RWPE2 (cell line): ENCODE data around the gene PRR15.

Experiments used
- ATAC-seq: fragments of 200-7000 bp; cut with Tn5 transposase; 3 replicates; pipeline ENCODE4 v1.9.1; 2021; ENCODE audit warnings: low read depth
- DNase-seq: peaks from one replicate; pipeline ENCODE4 v3.0.0-alpha.2; 2020; ENCODE audit warnings: low spot score
- H3K27ac ChIP-seq: fragments of 450-650 bp; 2 replicates; pipeline ENCODE4 v1.5.1; 2017; ENCODE audit warnings: mild to moderate bottlenecking; ENCODE audit not compliant: poor library complexity, severe bottlenecking
- H3K27me3 ChIP-seq: fragments of 250-450 bp; sonication (Bioruptor Pico); 2 replicates; pipeline ENCODE4 v1.5.1; 2021; ENCODE audit warnings: mild to moderate bottlenecking, moderate library complexity; ENCODE audit not compliant: insufficient read depth, poor library complexity, severe bottlenecking
- H3K36me3 ChIP-seq: fragments of 250-450 bp; sonication (Bioruptor Pico); 2 replicates; pipeline ENCODE4 v1.5.1; 2020; ENCODE audit warnings: low read depth, mild to moderate bottlenecking, moderate library complexity
- H3K4me1 ChIP-seq: fragments of 250-450 bp; sonication (Bioruptor Pico); 2 replicates; pipeline ENCODE4 v1.5.1; 2021; ENCODE audit warnings: mild to moderate bottlenecking, moderate library complexity; ENCODE audit not compliant: insufficient read depth, poor library complexity, severe bottlenecking
- H3K4me3 ChIP-seq: fragments of 250-450 bp; sonication (Bioruptor Pico); 2 replicates; pipeline ENCODE4 v1.5.1; 2021; ENCODE audit warnings: mild to moderate bottlenecking, moderate library complexity; ENCODE audit not compliant: severe bottlenecking
- H3K9me3 ChIP-seq: fragments of 250-450 bp; sonication (Bioruptor Pico); 2 replicates; pipeline ENCODE4 v1.5.1; 2021; ENCODE audit warnings: mild to moderate bottlenecking, moderate library complexity; ENCODE audit not compliant: severe bottlenecking
- CTCF ChIP-seq: fragments of 450-650 bp; IDR thresholded peaks from one replicate; pipeline ENCODE4 v1.5.1; 2017; ENCODE audit warnings: mild to moderate bottlenecking, moderate library complexity; ENCODE audit not compliant: poor library complexity, severe bottlenecking

The PRR15 gene

GRCh38 chr7:29563590-29564495 is at the start of gene PRR15:
Gene PRR15 (plus strand): TSS chr7:29563835. CDS start chr7:29566330, 2,495 bp downstream.
- Histone ChIP-seq H3K27ac (peak within 1 kb of the TSS; percentile 77), H3K27me3 (no peaks in the 10 kb centered on the region), H3K4me3 (peak within 1 kb of the TSS; percentile 51), H3K4me1 (no peaks in the 10 kb centered on the region), H3K36me3 (no peaks in the 10 kb centered on the region), H3K9me3 (no peaks in the 10 kb centered on the region)
- TF ChIP-seq CTCF = no peak
- peak; percentile 79 for DNase-seq
- ATAC-seq = peak; percentile 87

GRCh38 chr7:29516491-29516890 is 47.1 kb upstream of the PRR15 start:
- no peak overlapping the region for H3K4me3 ChIP-seq
- no peaks in the 10 kb centered on the region for H3K9me3 ChIP-seq
- no peak overlapping the region for H3K27ac ChIP-seq
- H3K36me3 ChIP-seq = no peaks in the 10 kb centered on the region
- no peaks in the 10 kb centered on the region for H3K27me3 ChIP-seq
- no peak for TF ChIP-seq CTCF
- no peak for DNase-seq
- no peaks in the 10 kb centered on the region for H3K4me1 ChIP-seq
- no peak for ATAC-seq

- H3K36me3 ChIP-seq = no peaks in the 10 kb centered on the region
- no peaks in the 10 kb centered on the region for H3K27me3 ChIP-seq
- H3K4me1 ChIP-seq = no peaks in the 10 kb centered on the region
- H3K4me3 ChIP-seq = no peak overlapping the region
- ATAC-seq = no peak
- H3K9me3 ChIP-seq = no peaks in the 10 kb centered on the region
- DNase-seq = no peak
- TF ChIP-seq CTCF = no peak
- no peak overlapping the region for H3K27ac ChIP-seq
Measured at GRCh38 chr7:29518616-29519015, 45.0 kb upstream of the PRR15 start.

GRCh38 chr7:29523728-29524127 is 39.9 kb upstream of the PRR15 start:
- ATAC-seq (no peak), DNase-seq (no peak)
- TF ChIP-seq CTCF = no peak
- H3K4me3 ChIP-seq = no peak overlapping the region
- H3K4me1 ChIP-seq = no peaks in the 10 kb centered on the region
- H3K27ac ChIP-seq = no peak overlapping the region
- no peaks in the 10 kb centered on the region for H3K36me3 ChIP-seq
- H3K9me3 ChIP-seq = no peaks in the 10 kb centered on the region
- no peaks in the 10 kb centered on the region for H3K27me3 ChIP-seq
